HG02852 (cell line): Measurements from ENCODE around the gene SPEF2.
"Not testable (repeated sequence)": the region's sequence is repeated elsewhere in the genome, so short reads cannot be mapped to it uniquely, and the experiment has no call there.

Source experiments
- ATAC-seq: cut with Tn5 transposase; IDR thresholded peaks from one replicate; pipeline ENCODE4 v1.9.1; 2021; ENCODE audit warnings: mild to moderate bottlenecking, moderate library complexity; ENCODE audit not compliant: unreplicated experiment

Gene SPEF2

DNA sequence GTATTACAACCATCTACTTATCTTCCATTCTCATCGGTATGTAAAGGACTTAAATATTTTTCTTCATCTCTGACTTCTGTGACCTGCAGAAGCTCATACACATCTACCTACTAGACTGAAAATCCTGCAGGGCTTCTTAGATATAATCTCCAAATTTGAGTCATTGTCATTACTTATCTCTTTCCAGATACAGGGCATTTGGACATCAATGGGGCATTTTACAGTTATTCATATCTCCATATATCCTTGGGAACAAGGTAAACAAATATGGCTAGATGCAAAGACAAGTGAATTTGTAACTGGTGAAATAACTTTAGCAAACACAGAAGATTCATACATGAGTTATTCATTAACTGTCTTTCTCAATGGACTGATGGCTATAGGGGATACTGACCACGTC lies 201.4 kb downstream of the SPEF2 start:
- no peak for ATAC-seq

DNA sequence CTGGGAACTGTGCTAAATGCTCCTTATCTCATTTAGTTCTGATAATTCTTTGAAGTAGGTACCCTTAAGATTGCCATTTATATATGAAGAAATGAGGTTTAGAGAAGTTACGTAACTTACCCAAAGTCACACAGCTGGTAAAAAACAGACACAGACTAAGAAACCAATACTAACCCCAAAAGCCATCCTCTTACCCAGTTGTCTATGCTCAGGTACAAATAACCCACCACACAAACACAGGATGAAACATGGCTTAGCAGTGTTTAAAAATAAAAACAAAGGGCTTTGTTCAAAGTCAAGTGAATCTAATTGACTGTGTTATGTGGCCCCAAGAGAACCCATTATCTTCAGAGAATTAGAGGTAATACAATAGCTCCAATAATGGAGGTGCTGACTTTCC lies 202.0 kb downstream of the SPEF2 start:
- no peak for ATAC-seq

DNA sequence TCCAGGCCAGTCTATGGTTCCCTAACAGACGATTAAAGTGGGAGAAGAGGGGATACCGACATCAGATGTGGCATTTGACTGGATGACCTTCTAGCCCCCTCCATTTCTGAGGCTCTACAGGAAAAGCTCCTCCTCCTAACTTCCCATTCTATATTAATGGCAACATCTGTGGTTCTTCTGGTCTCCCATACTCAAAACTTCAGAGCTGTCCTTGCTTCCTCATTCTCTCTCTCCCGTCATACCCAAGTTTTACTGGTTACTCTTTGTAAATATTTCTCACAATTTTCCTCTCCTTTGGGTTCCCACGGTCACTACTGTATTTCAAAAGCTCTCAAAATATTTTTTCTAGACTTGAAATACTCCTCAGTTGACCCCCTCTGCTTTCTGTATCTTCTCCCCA lies 203.1 kb downstream of the SPEF2 start:
- ATAC-seq = no peak

DNA sequence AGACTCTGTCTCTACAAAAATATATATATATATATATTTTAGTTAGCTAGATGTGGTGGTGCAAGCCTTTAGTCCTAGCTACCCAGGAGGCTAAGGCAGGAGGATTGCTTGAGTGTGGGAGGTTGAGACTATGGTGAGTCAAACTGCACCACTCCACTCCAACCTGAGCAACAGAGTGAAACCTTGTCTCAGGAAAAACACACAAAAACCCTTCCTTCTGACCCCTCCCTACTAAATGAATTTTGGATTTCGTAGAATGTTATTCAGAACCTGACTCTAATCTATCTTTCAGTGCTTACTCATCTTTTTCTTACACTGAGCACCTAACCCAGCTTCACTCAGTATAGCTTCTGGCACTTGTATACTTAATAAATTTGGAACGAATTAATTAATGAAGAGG lies 203.8 kb downstream of the SPEF2 start:
- ATAC-seq = no peak

DNA sequence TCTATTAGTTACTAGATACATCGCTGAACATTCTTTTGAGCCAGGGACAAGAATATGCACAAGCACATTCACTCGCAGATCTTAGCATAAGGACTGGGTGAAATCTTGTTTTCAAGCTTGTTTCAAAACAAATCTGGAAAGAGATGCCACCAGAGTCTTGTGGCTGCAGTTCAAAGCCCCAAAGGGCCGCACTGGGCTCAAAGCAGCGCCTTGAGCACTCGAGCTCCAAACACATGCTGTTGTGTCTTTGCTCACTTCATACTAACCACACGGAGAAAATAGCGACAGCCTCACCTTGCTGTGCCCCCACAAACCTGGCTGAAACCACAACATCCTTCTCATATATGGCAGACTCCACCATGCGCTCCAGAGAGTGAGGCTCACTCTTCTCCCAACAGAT lies 204.8 kb downstream of the SPEF2 start:
- no peak for ATAC-seq

DNA sequence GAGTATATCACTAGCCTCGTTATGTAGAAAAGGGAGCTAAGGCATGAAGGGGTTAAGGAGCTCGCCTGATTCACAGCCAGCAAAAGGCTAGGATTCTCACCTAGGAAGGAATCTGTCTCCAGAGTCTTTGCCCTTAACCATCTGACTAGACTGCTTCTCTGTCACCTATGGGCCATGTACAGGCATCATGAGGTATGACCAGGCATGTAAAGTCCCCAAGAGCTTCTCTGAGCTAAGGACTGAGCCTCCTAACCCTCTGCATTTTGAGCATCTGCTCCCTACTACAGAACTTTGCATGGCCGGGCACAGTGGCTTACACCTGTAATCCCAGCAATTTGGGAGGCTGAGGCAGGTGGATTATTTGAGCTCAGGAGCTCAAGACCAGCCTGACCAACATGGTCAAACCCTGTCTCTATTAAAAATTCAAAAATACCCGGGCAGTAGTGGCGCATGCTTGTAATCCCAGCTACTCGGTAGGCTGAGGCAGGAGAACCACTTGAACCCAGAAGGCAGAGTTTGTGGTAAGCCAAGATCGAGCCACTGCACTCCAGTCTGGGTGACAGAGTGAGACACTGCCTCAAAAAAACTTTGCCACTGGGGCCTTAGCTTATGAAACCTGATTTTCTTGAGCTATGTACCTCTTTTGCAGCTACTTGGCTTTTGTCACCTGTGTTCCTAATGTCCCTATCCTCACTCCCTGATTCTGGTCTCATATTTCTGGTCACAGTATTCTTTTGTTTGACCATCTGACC lies 205.9 kb downstream of the SPEF2 start:
- ATAC-seq = no peak

DNA sequence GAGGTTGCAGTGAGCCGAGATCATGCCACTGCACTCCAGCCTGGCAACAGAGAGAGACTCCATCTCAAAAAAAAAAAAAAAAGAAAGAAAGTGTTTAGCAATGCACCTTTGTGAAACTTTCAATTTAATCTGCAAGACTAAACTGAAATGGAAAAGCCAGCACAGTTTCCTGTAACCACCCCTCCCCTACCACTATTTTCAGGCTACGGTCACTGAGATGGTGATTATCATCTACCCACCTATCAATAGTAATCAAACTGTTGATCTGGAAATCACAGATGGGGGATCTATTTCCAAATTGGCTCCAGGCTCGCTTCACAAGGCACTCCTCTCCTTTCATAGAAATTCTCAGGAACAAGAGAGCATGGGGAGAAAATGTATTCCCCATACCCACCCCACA lies 208.4 kb downstream of the SPEF2 start:
- ATAC-seq = no peak

DNA sequence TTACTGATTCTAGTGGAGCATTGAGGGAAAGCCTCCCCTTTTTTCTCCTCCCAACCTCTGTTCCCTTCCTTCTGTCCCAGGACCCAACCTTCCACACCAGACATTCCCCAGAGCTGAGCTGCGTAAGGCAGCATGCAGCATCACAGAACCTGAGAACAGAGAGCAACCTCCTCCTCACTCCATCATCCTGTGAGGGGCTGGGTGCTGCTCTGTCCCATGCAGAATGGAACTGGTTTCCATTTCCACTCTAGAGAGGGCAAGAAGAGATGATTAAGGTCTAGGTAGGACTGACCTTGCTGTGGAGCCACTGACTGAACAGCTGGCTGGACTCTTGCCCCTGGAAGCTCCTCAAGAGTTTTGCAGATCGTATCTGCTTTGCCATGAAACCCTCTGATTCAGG lies 208.9 kb downstream of the SPEF2 start:
- no peak for ATAC-seq

DNA sequence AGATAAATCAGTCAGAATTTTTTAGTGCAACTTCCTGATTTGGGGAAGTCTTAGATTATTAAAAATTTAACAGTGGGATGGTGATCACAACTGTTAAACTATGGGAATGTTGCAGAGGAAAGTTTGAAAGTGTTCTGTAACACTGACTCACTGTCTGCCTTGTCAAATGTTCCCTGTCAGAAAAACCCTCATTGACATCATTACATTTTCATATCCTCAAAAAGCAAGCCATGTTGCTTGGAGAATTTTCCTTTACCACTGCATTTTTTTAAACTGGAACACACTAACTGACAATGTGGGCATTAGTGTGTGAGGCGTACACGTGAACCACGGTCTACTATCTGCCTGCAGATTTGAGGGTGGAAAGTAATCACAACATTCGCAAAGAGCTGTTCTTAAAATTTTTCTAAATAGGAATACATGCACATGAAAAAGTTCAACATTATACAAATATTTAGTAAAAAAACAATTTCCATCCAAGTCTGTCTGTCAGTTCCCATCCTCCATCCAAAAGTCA lies 210.5 kb downstream of the SPEF2 start:
- no peak for ATAC-seq

DNA sequence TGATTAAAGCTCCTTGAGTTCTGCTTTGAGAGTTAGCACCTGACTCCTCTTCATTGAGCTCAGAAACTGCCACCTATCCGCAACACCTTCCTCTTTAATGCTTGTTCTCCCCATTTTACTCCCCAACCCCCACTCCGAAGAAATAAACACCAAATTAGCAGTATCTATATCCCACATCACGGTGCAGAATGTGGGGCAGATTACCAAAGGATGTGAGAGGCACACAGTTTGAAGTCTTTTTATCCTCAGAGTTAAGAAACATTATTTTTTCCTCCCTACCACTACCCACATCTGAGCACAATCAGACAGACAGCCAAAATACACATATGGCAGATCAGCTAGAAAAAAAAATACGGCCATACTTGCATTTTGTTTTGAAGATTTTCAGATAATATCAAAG lies 212.9 kb downstream of the SPEF2 start:
- no peak for ATAC-seq

DNA sequence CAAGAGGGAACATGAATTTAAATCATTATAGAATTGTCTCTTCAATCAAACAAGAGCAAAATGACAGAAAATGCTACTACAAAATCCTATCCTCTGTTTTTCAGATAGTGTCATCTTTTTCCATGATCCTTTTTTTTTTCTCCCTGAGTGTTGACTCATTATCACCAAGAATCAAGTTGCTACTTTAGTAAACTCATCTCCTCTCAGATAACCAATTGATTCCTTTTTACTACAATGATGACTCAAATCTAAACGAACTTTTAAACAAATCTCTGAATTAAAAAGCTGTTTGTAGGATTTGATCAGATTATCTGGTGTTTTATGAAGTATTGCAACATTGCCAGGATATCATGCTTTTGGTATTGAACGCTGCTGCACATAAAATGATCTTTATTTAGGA lies 215.1 kb downstream of the SPEF2 start:
- ATAC-seq = no peak

DNA sequence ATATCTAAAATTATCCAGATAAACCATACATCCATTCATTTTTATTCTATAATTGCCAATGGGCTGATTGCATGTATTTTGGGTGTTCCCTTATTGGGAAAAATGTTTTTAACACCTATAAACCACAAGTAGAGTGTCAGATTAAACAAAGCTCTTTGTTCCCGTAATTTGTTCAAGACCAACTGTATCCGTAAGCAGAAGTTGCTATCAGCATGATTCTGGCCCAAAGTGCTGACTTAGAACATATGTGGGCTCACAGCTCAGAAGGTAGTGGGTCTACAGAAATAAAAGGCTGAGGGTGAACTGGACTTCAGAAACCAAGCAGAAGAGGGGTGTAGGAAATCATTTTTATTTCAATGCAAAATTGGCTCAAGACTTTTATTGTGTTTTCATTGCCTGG lies 215.6 kb downstream of the SPEF2 start:
- ATAC-seq = no peak

DNA sequence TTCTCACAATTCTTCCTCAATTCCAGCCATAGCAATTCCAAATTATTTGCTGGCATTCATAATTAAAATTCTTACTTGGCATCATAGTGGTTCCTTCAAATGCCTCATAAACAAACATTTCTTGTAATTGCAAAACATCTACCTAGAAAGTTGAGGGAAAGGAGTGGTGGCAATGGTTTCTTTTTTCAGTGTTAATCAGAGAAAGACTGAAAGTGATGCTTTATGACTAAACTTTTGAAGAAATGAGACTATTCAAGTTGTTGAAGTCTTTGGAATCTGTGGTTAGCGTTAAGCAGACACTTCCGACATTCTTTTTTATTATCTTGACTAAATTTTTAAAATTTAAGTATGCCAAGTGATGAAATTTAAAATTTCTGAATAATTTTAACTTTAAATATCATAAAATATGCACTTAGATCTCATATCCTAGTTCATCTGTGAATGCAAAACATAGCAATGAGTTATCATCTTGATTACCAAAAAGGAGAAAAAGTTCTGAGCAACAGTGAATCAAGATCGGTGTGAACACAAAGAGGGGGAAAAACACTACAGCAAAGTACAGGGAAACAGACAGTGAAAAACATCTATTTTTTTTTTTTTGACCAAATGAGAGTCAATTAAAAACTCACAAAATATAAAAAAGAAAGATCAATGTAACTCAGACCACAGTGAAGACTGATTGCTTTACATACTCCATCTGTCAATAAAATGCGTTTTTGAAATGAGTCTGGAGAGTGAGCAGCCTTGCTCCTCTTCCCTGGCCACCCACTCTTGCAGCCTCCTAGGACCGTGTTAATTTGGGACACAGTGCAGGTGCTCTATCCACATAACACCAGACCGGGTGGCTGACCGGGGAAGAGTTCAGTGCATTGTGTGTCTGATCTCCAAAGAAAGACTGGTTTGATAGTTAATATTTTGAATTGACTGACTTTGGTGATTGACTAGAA lies 218.4 kb downstream of the SPEF2 start:
- ATAC-seq = peak; percentile 64

DNA sequence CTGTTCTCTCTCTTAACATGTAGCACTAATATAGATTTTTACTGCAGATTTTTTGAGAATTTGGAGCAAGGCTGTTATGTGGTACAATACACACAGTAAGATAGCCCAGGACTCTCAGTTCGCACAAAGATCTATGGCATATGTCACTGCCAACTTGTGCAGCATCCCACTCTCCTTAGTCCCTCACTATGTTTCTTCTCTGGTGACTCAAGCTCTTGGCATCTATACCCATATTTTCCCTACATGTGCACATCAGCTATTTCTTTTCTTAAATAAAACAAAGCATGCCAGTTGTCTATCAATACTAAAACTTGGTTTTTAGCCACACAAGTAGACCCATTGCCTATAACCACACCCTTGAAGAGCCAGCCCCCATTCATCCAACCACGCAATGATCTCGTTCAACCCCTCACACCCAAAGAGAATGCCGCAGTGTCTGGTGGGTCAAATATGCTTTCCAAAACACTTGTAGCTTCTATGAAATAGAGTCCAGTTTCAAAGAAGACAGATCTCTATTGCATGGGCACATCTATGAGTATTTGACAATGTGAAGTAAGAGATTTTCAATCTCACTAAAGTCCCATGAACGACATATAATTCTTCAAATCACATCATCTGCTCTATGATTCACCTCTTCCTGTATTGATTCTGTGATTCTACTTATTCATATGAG lies 220.8 kb downstream of the SPEF2 start:
- no peak for ATAC-seq

DNA sequence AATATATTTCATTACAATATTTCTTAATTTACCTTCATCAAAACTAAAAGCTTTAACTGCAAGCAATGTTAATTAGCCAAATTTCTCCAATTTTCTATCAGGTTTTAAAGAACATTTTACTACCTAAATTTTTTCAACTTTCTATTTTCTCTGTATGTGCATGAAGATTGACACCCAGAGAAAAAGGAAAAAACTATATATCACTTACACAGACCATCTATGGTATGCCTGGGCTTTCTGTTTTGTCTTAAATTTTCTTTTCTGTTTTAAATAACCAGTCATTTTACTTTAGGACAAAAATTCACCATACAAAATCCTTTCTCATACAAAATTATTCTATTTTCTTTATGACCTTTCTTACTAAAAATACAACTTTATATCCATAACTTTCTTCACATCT lies 225.2 kb downstream of the SPEF2 start:
- ATAC-seq = no peak

DNA sequence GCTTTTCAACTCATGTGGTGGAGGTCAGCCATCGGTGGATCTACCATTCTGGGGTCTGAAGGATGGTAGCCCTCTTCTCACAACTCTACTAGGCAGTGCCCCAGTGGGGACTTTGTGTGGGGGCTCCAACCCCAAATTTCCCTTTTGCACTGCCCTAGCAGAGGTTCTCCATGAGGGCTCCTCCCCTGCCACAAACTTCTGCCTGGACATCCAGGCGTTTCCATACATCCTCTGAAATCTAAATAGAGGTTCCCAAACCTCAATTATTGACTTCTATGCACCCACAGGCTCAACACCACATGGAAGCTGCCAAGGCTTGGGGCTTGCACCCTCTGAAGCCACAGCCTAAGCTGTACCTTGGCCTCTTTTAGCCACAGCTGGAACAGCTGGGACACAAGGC lies 227.8 kb downstream of the SPEF2 start:
- ATAC-seq = not testable (repeated sequence)

DNA sequence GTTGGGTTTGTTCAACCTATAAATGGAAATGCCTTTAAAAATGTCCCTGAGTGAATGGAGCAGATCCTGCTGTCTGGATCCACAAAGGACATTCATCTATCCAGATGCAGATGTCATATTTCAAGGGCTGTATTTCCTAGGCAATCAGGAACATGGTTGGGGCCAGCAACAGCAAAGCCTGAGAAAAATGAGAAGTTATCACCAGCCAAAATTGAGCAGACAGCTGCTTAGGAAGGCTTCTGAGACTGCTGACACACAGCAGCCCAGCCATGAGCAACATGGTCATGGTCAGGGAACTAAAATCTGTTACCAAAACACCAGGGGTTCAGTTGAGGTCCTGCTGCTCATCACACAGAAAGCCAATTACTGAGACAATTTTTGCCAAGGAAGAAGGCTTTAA lies 229.8 kb downstream of the SPEF2 start:
- no peak for ATAC-seq

DNA sequence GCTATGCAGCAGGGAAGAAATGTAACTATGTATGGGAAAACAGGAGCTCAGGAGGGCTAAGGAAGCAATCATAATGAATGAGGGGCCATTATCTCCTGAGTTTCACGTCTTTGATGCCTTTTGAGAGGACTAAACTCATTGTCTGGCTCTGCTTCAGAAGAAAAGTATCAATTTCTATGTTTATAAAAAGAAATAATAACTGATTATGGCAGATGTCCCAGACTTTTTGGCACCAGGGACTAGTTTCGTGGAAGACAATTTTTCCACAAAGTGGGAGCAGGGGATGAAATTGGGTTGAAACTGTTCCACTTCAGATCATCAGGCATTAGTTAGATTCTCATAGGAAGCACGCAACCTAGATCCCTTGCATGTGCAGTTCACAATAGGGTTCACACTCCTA lies 230.3 kb downstream of the SPEF2 start:
- ATAC-seq = no peak

DNA sequence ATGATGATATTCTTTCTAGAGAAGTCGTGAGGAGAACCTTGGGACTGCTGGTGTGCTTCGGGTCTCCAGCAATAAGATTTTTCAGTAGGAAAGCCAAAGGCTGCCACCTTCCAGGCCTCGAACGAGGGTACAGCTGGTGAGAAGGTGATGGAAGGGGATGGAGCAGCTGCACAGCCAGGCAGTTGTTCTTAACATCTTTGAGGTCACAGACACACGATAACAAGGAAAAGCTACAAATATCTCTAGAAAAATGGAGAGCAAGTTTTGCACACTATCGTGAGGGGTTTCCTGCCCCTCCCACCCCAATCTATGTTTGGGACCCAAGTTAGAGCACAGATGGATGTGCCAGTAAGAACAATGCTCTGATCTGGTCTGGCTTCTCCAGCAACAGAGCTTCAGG lies 232.2 kb downstream of the SPEF2 start:
- no peak for ATAC-seq

DNA sequence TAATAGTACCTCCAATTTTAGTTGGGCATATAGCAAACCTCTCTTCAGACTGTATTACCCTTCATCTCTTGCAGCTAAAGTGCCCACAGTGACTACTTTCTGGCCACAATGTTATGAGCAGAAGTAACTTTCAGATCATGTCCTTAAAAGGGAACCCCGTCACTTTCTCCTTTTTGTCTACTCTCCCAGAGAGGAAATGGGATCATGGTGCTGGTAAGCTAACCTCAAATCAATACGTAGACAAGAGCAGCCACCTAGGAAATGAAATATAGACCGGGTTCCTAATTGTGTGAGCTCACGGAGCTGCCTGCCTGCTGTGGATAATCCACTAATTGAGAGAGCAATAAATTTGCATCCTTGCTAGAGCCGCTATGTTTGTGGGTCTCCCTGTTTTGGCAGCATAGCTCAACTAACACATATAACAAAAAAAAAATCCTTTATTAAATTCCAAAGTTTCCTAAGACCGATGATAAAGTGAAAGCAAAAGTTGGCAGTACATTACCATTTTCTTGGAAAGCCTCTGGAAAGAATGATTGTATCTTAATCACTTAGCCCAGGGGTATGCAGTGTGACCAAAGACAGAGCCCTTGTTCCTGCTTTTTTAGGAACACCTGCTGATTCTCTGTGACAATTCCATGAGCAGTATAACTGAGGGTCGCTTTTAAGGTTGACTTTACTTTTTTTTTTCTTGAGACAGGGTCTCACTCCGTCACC lies 233.5 kb downstream of the SPEF2 start:
- ATAC-seq = no peak
